HG03378 (cell line): Measurements from ENCODE around the gene INPP5D.
"Not testable (repeated sequence)": the region's sequence is repeated elsewhere in the genome, so short reads cannot be mapped to it uniquely, and the experiment has no call there.

ENCODE experiments used
- ATAC-seq: cut with Tn5 transposase; IDR thresholded peaks from one replicate; pipeline ENCODE4 v1.9.1; 2021; ENCODE audit warnings: mild to moderate bottlenecking, moderate library complexity; ENCODE audit not compliant: unreplicated experiment

Gene INPP5D

GRCh38 chr2:233089851-233090250 lies 29.7 kb downstream of the INPP5D start:
- ATAC-seq = no peak

- ATAC-seq = no peak
Measured at GRCh38 chr2:233090879-233091278, 30.7 kb downstream of the INPP5D start.

- no peak for ATAC-seq
Measured at GRCh38 chr2:233091595-233092375, 31.6 kb downstream of the INPP5D start.

- ATAC-seq = no peak
Measured at GRCh38 chr2:233092432-233093165, 32.5 kb downstream of the INPP5D start.

GRCh38 chr2:233093166-233093448 lies 33.0 kb downstream of the INPP5D start:
- no peak for ATAC-seq

GRCh38 chr2:233093721-233094120 lies 33.6 kb downstream of the INPP5D start:
- ATAC-seq = no peak

- ATAC-seq = no peak
Measured at GRCh38 chr2:233094614-233095013, 34.5 kb downstream of the INPP5D start.

- ATAC-seq = no peak
Measured at GRCh38 chr2:233096006-233096405, 35.9 kb downstream of the INPP5D start.

- ATAC-seq = no peak
Measured at GRCh38 chr2:233098618-233099017, 38.5 kb downstream of the INPP5D start.

GRCh38 chr2:233099820-233100191 lies 39.7 kb downstream of the INPP5D start:
- not testable (repeated sequence) for ATAC-seq

GRCh38 chr2:233100192-233100998 lies 40.3 kb downstream of the INPP5D start:
- peak; percentile 80 for ATAC-seq

GRCh38 chr2:233101141-233101540 lies 41.0 kb downstream of the INPP5D start:
- ATAC-seq = no peak

- no peak for ATAC-seq
Measured at GRCh38 chr2:233101816-233102215, 41.7 kb downstream of the INPP5D start.

- ATAC-seq = no peak
Measured at GRCh38 chr2:233105156-233105895, 45.2 kb downstream of the INPP5D start.

- no peak for ATAC-seq
Measured at GRCh38 chr2:233105930-233106329, 45.8 kb downstream of the INPP5D start.

GRCh38 chr2:233107011-233107410 lies 46.9 kb downstream of the INPP5D start:
- no peak for ATAC-seq

- no peak for ATAC-seq
Measured at GRCh38 chr2:233107831-233108300, 47.7 kb downstream of the INPP5D start.

- no peak for ATAC-seq
Measured at GRCh38 chr2:233108611-233109490, 48.7 kb downstream of the INPP5D start.

GRCh38 chr2:233111427-233111826 lies 51.3 kb downstream of the INPP5D start:
- no peak for ATAC-seq

GRCh38 chr2:233112329-233112728 lies 52.2 kb downstream of the INPP5D start:
- no peak for ATAC-seq
